GM21381 (cell line): ENCODE data around the gene OR10V1.

Experiments
- ATAC-seq: cut with Tn5 transposase; IDR thresholded peaks from one replicate; pipeline ENCODE4 v1.9.1; 2021; ENCODE audit warnings: mild to moderate bottlenecking, moderate library complexity; ENCODE audit not compliant: unreplicated experiment

The OR10V1 gene, protein sequence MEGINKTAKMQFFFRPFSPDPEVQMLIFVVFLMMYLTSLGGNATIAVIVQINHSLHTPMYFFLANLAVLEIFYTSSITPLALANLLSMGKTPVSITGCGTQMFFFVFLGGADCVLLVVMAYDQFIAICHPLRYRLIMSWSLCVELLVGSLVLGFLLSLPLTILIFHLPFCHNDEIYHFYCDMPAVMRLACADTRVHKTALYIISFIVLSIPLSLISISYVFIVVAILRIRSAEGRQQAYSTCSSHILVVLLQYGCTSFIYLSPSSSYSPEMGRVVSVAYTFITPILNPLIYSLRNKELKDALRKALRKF

DNA sequence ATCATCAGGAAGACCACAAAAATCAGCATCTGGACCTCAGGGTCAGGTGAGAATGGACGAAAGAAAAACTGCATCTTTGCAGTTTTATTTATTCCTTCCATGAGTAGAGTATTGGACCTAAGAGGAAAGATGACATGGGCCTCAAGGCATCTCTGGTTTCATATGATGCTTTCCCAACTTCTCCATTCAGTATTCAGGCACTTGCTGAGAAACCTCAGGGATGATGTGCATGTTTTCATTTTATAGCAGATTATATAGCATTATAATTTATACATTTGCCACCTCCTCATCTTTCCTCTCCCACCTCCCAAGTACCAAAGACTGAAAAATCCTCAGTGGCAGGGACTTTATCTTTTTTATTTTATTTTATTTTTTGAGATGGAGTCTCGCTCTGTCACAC, at the start of gene OR10V1:
Gene OR10V1, minus strand, starts transcription at position 101 of the 400 bp plus-strand sequence. Its CDS starts 0 bp downstream, at position 101.
- ATAC-seq = no peak

DNA sequence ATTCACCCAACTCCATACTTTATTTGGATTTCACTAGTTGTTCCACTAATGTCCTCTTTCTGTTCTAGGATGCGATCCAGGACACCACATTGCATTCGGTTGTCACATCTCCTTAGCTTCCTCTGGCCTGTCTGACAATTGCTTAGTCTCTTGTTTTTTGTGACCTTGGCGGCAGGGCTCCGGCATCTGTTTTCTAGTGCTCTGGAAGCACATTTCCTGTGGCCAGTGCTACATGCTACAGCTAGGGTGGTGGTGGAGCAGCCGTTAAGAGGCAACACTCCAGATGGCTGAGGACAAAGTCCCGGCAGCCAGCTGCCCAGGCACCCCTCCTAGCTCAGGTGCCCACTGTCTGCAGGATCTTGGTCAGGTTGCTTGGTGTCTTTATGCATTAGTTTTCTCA, 48.3 kb upstream of the OR10V1 start:
- ATAC-seq = no peak

DNA sequence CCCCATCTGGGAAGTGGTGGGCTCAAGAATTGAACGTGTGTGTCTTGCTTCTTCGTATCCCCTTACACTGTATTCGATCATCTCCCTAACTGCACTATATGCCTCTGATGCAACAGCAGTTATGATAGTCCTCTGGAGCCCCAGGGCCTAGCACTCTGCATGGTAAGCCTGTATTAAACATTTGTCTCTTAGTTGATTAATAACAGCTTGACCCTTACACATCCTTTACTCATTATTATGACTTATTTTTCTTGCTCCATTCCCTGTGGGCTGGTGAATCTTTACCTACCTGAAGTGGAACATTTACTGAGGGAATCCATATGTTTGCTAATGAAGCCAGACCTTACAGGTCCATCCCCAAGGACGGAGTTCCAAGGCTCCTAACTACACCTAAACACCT, 47.1 kb upstream of the OR10V1 start:
- ATAC-seq = no peak

DNA sequence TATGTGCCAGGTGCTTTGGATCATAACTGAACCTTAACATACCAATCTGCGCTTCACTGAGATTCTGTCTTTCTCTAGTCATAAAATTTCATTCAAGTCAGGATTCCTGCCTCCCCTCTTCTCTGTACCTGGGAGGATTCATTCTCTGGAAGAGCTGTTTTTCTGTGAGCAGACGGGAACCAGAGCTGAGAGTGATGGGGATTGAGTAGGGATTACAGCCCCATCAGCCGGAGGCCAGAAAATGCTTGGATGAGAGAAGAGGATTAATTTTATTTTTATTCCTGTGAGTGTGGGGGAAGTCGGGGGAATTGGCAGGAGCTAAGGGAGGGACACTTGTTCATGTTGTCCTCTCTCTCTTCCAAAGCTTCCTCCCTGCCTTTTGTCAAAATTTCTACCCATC, 46.3 kb upstream of the OR10V1 start:
- no peak for ATAC-seq

DNA sequence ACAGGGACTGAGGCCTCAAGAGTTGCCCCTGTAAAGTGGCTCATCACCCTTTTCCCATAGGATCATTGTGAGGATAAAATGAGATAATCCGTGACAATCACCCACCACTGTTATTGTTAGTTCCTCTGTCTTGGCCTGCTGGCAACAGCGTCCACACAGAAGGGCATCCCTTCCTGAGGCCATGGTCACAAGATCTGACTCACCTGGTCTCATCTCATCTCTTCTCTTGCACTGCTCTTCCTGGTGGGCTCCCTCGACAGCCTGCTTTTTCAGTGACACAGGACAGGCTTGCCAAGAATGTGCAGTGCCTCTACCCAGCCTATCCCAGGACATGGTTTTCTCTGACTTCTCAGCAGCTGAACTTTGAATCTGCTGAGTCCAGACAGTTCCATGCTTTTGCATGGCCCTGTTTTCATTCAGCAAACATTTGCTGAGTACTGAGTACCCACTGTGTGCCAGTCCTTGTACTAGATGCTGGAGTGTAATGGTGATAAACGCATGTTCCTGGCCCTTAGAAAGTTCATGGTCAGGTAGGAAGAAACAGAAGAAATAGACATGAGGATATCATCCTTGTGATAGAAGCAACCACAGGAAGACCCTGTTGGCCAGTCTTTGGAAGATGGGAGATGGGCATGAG, 44.9 kb upstream of the OR10V1 start:
- ATAC-seq = no peak

DNA sequence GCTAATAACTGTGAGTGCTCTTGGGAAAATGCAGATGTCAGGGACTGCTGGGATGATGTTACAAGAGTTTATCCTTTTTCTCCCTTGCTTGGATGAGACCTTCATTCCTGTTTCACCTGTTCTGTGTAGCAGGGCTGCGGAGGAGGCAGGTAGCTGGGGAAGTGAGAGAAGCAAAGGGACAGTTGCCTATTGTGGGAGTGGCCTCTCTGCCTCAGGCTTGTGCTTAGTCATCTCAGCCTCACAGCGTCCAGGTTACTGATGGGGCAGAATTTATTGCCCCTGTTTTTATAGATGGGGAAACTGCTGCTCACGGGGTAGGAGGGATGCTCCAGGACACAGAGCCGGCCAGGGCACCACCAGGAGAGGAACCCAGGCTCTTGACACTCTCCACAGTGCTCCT, 43.2 kb upstream of the OR10V1 start:
- no peak for ATAC-seq

DNA sequence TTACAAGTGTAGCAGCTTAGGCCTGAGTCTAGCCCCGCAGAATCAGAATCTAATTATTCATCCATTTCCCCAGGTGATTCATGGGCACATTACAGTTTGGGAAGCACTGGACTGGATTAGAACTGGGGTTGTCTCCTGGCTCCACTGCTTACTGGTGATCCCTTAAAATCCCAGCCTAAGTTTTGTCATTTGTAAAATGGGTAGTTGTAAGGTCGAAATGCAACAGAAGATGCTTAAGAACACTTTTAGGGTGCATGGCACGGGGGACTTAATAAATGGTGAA, 42.9 kb upstream of the OR10V1 start:
- no peak for ATAC-seq

DNA sequence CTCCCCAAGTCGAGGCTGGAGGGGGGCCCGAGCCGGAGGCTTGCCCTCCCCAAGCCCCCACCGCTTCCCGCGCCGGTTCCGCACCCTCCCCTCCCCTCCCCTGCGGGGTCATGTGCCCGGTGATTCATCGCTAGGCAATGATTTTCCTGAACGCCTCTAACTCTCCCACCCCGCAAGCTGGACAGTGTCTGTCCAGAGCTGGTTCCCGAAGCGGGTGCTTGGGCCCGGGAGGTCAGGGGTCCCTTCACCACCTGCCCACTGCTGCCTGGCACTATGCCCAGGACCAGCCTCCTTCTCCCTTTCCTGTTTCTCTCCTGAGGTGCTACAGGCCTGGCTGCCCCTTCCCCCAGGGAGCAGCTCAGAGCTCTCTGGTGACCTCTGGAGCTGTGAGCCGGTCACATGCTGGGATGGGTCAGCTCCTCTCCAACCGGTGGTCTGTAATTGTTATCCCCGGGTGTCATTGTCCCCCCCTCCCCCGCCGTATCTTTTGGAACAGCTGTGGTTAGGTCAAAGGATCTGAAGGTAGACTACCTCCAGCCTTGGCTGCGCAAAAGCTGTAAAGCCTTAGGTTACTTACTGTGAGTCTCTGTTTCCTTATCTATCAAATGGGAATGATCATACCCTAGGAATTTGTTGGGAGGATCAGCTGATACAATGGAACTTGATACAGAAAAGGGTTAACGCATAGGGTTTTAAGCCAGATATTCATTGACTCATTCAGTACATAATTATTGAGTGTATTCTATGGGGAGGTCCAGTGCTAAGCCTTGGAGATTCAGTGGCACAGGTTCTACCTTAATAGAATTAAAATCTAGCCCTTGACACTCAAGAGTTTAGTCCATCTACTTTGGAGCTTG, 42.3 kb upstream of the OR10V1 start:
- no peak for ATAC-seq

DNA sequence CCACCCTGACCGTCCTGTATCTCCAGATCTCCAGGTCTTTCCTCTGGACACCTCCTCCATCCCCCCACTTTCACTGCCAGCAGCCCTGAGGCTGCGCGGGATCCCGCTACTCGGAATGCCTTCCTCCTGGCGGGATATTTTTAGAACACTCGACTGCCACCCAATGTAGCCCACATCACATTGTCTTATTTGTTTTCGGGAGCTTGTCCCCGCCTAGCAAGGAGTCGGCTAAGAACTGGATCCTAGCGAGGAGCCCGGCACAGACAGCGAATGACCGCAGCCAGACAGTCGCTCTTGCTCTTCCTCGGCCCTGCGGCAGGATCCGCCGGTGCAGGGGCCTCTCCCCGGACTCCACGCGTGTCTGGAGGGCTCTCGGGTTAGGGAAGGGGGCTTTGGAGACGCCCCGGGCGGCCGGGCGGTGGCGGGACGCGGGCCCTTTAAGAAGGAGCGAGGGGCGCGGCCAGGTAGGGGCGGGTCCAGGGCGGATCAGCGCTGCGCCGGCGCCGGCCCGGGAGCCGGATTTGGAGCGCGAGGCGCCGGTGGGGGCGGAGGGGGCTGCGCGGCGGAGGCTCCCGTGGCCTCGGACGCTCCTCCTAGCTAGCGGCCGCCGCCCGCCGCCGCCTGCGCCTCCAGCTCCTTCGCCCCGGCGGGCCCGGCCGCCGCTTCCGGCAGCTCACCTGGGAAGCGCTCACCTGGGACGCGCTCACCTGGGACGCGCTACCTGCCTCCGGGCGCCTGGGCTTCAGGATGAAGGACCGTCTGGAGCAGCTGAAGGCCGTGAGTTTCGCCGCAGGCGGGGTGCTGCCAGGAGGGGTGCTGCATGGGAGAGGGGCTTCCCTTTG, 41.4 kb upstream of the OR10V1 start, which contains the start of gene STX3:
Gene STX3, plus strand, starts transcription at position 518 of the 842 bp plus-strand sequence. Its CDS starts 230 bp downstream, at position 748.
- peak; percentile 72 for ATAC-seq

DNA sequence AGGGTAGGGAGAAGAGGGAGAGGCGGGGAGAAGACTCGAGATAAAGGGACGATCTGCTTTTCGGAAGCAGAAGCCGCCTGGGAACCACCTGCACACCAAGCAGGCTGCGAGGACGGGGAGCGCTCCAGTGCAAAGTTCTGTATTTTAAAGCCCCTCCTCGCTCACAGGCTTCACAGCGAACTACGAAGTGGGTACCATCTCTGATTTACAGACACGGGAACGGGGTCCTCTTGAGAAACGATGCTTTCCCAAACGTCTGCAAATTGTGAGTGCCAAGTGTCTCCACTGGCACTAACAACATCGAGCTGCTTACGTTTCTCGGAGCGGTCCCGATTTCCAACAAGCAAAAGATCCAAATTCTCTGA, 40.8 kb upstream of the OR10V1 start:
- peak; percentile 18 for ATAC-seq

DNA sequence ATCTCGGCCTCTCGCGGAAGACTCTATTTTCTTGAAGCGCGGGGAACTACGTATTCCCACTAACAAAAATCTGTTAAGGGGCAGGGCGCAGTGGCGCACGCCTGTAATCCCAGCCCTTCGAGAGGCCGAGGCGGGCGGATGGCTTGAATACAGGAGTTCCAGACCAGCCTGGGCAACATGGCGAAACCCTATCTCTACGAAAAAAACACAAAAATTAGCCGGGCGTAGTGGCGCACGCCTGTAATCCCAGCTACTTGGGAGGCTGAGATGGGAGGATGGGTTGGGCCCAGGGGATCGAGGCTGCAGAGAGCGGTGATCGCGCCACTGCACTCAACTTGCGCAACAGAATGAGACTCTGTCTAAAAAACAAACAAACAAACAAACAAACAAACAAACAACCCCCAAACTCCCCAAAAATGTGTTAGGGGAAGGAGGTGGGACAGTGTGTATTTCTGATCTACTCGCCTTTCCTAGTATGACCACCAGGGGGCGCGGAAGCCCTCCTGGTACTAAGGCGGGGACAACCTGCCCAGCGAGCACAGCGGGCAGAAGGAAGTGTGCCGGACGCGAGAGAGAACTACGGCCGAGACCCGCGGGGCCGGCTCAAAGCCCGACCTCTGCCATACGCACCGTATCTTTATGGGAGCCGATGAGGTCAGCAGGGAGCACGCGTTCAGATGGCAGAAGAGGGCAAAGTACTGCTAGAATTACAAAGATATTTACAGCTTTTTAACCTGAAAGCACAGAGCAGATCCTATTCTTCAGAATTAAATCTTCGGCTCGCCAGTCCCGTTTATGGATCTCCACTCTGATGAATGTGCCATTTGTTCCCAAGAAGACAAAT, 40.2 kb upstream of the OR10V1 start:
- peak; percentile 65 for ATAC-seq

DNA sequence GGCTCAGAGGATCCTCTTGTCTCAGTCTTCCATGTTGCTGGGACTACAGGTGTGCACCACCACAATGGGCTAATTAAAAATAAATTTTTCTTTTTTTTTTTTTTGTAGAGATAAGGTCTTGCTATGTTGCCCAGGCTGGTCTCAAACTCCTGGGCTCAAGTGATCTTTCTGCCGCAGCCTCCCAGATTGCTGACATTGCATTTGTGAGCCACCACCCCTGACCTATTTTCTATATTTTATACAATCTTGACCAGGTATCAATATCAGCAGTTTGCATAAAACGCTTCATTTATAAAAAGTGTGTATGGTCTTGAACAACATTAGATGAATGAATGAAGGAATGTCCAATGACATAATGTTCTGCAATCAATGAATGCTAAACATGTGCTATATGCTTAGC, 32.5 kb upstream of the OR10V1 start:
- ATAC-seq = no peak

DNA sequence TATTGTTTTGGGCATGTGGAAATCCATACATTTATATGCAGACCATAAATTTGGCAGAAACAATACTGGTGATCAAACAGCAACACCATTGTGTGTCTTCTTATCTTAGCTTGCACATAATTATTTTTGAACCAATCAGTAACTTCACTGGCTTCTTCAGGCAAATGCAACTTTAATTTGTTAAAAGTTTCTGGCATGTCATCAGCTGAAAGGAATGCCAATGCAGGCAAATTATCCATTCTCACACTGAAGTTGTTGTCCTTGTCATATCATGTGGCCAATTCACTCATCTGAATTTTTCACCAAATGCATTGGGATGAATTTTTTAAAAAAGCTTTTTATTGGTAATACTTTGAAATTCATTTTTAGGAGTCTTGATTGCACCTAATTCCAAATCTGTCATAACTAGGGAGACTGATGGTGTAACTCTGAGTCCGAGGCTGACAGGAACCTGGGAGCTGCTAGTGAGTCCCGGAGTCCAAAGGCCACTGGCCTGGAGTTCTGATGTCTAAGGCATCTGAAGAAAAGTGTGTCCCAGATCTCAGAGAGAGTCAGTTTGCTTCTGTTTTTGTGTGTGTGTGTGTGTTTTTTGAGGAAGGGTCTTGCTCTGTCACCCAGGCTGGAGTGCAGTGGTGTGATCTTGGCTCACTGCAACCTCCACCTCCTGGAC, 17.4 kb upstream of the OR10V1 start:
- ATAC-seq = no peak

DNA sequence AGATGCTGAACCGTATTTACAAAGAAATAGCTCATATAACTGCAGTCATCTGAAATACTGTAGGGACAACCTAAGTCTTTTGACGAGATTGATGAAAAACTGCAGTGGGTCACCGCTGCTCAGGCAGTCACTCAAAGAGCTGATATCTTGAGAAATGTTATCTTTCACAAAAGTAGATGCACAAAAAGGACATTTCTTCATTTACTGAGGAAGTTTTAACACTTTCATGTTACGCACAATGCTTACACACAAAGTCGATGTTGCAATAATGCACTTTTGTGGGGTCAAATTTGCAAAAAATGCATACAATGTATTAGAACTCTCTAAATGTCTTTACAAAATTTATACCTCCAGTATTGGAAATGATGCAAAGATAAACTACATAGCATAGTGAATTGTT, 16.2 kb upstream of the OR10V1 start:
- ATAC-seq = no peak

DNA sequence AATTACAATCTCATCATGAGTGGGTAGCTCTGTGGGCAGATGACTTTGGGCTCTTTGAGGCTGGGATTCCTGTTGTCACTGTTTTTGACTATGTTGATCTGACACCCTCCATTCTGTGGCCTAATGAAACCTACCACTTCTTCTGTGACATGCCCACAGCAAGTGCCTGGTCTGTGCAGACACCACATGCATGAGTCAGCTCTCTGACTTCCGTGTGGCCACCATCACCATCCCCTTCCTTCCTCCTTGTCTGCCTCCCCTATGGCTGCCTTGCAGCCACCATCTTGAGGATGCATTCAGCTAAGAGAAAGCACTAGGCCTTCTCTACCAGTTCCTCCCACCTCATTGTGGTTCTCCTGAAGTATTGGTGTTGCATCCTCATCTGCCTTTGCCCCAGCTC, 15.3 kb upstream of the OR10V1 start:
- ATAC-seq = no peak

DNA sequence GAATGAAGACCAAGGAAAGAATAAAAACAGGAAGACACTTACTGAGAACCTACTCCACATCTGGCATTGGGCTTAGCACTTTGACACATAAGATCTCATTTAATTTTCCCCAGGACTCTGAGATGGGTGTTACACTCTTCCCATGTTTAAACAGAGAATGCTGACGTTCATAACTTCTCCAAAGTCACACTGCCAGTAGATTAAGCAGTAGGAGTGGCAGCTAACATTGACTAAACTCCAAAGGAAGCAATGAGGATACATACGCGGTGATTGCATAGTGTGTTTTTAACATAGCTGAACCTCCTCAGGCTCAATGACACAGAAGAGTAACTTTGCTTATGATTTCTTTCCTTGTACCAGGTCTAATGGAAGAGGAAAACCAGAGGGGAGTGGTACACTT, 14.5 kb upstream of the OR10V1 start:
- ATAC-seq = no peak

DNA sequence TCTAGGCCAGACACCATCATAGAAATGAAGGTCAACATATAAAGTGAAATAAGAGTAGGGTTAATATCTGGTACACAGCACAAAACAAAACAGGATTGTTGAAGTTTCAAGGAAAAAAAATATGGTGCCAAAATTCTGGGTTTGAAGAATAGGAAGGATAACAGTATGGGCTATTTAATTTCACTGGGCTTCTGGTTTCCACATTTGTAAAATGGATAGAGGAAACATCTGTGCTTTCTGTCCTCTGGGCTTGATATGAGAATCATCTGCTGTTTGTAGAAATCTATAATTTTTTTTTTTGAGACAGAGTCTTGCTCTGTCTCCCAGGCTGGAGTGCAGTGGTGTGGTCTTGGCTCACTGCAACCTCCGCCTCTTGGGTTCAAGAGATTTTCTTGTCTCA, 13.8 kb upstream of the OR10V1 start:
- ATAC-seq = no peak

DNA sequence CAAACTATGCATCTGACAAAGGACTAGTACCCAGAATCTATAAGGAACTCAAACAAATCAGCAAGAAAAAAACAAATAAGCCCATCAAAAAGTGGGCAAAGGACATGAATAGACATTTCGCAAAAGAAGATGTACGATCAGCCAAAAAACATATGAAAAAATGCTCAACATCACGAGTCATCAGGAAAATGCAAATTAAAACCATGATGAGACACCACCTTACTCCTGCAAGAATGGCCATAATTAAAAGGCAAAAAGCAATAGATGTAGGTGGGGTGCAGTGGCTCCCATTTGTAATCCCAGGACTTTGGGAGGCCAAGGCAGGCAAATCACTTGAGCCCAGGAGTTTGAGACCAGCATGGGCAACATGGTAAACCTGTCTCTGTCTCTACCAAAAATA, 10.4 kb upstream of the OR10V1 start:
- no peak for ATAC-seq

DNA sequence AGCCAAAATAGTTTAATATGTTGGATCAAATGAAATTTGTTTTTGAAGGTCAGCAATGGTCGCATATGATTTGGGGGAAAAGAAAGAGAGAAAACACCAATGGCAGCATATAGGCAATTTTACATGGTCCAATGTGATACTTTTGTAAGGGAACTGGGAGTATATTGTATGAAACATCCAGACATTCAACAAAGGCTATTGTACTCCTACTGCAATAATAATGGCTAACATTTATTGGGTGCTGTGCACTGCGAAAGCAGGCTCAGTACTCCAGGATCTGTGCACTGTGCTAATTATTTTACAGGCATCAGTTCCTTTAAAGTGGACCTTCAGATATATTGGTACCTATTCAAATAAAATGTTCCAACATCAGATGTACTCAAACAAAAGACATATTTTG, 5.9 kb upstream of the OR10V1 start:
- no peak for ATAC-seq

DNA sequence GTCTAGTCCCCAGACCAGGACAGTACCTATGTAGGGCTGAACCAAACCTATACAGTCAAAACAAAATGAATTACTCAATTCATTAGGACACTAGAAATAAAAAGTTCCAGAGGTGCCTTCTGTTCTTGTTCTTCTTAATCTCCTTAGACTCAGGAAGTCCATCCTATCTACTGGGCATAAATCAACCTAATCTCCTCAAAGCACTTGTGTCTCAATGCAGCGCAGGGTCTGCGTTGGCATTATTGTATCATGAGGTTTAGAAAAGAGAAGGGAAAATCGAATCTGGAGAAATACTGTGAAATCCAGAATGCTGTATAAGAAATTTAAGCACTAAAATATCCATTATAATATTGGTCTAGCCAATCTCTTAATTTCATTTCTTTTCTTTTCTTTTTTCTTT, 2.4 kb upstream of the OR10V1 start:
- ATAC-seq = no peak
